HG03342 (cell line): ENCODE results near the gene ZMAT1.
"Not testable (repeated sequence)": the region's sequence is repeated elsewhere in the genome, so short reads cannot be mapped to it uniquely, and the experiment has no call there.

Experiments
- ATAC-seq: cut with Tn5 transposase; IDR thresholded peaks from one replicate; pipeline ENCODE4 v1.9.1; 2021; ENCODE audit warnings: mild to moderate bottlenecking, moderate library complexity; ENCODE audit not compliant: unreplicated experiment

ZMAT1 gene

DNA sequence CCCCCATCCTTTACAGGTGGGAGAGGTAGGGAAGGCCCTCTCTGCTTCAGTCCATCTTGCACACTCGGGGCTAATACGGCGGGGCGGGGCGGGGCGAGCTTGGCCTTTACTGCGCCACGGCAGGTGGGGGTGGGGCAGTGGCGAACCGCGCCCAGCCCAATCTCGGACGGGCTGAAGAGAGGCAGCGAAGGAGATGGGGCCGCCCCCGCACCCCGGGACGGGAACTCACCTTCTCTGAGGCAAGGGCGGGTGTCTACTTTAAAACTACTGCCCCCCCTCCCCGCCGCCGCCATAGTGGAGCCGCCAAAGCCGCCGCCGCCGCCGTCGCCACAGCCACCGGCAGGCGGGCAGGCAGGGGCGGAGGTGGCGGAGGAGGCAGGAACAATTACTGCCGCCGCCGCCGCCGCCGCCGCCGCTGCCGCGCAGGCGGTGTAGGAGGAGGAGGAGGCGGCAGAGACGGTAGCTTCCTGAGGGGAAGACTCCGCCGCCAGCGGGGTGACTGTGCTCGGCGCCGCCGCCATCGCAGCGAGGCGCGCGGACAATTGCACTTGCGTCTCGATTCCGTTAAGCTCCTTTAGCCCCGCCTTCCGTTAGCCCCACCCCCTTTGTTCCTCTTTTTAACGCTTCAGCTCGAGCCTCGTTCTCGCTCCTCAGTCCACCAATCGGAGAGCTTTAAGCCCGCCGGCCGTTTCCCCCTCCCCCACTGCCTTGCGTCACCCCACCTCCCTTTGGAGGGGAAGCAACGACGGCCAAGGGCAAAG is at the start of gene ZMAT1:
Gene ZMAT1 (minus strand): TSS at position 540 of the 761 bp plus-strand sequence. CDS start 19 bp downstream, at position 521.
- ATAC-seq, result peak; percentile 86

- no peak for ATAC-seq
Observed at GRCh38 chrX:101977106-101977505, 45.3 kb upstream of the ZMAT1 start.

- no peak for ATAC-seq
Observed at GRCh38 chrX:101973066-101973465, 41.2 kb upstream of the ZMAT1 start.

DNA sequence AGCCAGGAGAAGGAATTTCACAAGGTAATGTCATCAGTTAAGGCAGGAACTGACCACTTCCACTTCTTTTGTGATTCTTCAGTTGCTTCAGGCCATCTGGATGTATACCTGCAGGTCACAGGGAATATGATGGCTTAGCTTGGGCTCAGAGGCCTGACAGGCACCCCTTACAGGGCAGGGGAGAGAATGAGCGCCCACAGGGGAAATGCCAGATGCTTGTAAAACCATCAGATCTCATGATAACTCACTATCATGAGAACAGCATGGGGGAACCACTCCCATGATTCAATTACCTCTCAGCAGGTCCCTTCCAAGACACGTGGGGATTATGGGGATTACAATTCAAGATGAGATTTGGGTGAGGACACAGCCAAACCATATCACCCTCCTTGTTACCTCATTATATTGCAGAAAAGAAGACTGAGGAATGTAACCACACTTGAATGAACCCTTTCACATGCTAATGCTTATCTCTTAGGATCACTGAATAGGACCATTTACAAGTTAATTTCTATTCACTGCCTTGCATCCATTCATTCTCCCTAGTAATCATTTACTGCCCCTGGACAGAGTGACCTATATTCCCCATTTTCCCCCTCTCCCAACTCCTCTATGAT is 33.2 kb upstream of the ZMAT1 start:
- not testable (repeated sequence) for ATAC-seq

GRCh38 chrX:101958139-101958538 is 26.3 kb upstream of the ZMAT1 start:
- ATAC-seq, result no peak

GRCh38 chrX:101957174-101957573 is 25.3 kb upstream of the ZMAT1 start:
- no peak for ATAC-seq

DNA sequence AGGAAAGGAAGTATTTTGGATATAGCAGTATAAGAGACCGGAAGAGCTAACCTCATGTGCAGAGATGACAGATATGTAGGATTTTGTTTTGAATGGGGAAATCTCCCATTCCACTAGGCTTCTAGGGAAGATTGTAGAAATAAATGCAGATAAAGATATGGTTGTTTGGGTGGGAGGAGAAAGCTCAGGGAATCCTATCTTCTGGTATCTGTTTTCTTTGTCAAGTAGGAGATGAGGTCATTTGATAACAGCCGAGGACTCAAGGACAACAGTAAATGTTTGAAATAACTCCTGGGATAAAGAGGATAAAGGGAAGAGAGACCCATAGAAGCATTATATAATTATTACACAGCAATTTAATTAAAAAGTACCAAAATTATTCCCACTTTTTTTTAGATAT is 24.7 kb upstream of the ZMAT1 start:
- no peak for ATAC-seq

- ATAC-seq, result no peak
Observed at GRCh38 chrX:101950581-101950980, 18.8 kb upstream of the ZMAT1 start.

DNA sequence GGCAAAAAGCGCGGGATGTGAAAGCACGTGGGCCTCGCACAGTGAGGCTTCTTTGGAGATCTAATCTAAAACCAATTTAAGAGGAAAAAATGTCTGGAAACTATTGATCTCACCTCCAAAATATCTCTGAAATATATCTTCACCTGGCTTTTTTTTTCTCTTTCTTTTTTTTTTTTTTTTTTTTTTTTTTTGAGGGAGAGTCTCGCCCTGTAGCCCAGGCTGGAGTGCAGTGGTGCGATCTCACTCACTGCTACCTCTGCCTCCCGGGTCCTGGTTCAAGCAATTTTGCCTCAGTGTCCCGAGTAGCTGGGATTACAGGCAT is 383 bp upstream of the ZMAT1 start:
- no peak for ATAC-seq

GRCh38 chrX:101931136-101931487 is 715 bp downstream of the ZMAT1 start:
- ATAC-seq, result no peak

DNA sequence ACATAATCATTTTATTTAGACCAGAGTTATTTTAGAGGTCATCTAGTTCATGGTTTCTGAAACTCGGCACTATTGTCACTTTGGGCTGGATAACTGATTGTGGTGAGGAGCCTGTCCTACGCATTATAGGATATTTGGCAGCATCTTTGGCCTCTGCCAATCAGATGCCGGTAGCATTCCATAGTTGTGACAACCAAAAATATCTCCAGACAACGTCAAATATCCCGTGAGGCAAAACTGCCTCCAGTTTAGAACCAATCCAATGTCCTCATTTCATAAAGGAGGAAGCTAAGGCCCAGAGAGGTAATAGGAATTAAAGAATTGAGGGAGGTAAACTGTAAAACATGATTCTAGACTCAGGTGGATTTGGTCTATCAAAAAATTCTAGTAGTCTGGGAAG is 6.1 kb downstream of the ZMAT1 start:
- ATAC-seq, result no peak

- no peak for ATAC-seq
Observed at GRCh38 chrX:101918751-101919150, 13.1 kb downstream of the ZMAT1 start.

- no peak for ATAC-seq
Observed at GRCh38 chrX:101906136-101906796, 25.6 kb downstream of the ZMAT1 start.

GRCh38 chrX:101904996-101905395 is 26.8 kb downstream of the ZMAT1 start:
- no peak for ATAC-seq
